Measurements from ENCODE around the gene FBXO31.

FBXO31 gene

GRCh38 chr16:87297407-87297806 is 86.2 kb downstream of the FBXO31 start:
- TF ChIP-seq, protein P1, sequence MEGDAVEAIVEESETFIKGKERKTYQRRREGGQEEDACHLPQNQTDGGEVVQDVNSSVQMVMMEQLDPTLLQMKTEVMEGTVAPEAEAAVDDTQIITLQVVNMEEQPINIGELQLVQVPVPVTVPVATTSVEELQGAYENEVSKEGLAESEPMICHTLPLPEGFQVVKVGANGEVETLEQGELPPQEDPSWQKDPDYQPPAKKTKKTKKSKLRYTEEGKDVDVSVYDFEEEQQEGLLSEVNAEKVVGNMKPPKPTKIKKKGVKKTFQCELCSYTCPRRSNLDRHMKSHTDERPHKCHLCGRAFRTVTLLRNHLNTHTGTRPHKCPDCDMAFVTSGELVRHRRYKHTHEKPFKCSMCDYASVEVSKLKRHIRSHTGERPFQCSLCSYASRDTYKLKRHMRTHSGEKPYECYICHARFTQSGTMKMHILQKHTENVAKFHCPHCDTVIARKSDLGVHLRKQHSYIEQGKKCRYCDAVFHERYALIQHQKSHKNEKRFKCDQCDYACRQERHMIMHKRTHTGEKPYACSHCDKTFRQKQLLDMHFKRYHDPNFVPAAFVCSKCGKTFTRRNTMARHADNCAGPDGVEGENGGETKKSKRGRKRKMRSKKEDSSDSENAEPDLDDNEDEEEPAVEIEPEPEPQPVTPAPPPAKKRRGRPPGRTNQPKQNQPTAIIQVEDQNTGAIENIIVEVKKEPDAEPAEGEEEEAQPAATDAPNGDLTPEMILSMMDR (IDR thresholded peaks at IDR 0.05; ENCODE audit: borderline replicate concordance, insufficient read depth, low read depth, low read length), result no peak
- no peak overlapping the region for H3K4me3 ChIP-seq (ENCODE audit: low read depth, low read length)

DNA sequence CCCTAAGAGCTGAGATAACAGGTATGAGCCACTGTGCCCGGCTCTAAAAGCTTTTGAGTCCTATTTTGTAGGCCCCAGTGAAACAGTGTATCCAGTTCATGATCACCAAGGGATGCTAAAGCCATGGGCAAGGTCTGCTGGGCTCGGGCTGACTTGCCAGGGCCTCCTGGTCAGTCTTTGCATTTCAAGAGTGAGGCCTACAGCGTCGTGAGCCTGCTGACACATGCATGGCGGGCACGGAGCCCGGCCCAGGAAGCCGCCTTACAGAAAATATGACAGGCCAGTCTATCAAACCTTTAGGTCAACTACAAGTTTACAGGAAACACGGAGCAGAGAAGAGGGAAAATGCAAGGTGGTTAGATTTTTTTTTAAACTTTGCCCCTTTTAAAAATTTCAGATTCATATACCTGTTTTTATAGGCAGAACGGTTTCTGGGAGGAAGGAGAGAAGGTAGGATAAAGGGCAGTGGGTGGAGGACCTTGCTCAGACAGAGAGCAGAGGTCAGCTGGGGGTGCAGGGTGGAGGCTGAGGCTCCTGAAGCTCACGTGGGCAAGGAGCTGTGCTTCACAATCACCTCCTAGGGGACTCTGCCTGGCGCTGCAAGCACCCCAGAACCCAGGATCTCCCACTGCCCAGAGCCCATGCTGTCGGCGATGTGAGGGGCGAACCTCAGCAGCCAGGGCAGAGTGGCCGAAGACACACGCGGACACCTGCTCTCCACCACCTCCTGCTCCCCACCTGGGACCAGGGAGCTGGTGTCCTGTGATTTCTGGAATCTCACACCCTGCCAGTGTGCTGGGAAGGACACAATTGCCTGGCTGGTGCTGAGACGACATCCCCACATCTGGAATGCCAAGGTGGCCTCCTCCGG is 87.7 kb downstream of the FBXO31 start:
- no peak overlapping the region for H3K4me3 ChIP-seq (ENCODE audit: low read depth, low read length)
- TF ChIP-seq, protein P1 (IDR thresholded peaks at IDR 0.05; ENCODE audit: borderline replicate concordance, insufficient read depth, low read depth, low read length), result no peak

GRCh38 chr16:87295259-87295658 is 88.3 kb downstream of the FBXO31 start:
- TF ChIP-seq, protein P1 (IDR thresholded peaks at IDR 0.05; ENCODE audit: borderline replicate concordance, insufficient read depth, low read depth, low read length), result no peak
- H3K4me3 ChIP-seq (ENCODE audit: low read depth, low read length), result no peak overlapping the region

DNA sequence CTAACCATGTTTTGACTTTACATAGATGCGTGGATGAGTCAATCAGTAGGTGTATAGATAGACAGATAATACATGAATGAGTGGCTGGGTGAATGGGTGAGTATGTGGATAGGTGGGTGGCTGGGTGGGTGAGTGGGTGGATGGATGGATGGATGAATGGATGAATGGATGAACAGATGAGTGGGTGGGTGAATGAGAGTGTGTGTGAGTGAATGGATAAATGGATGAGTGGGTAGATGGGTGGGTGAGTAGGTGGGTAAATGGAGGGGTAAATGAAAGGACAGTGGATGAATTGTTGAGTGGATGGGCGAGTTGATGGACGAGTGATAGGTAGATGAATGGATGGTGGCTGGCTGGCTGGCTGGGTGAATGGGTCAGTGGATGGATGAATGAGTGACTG is 89.6 kb downstream of the FBXO31 start:
- no peak overlapping the region for H3K4me3 ChIP-seq (ENCODE audit: low read depth, low read length)
- TF ChIP-seq, protein P1 (IDR thresholded peaks at IDR 0.05; ENCODE audit: borderline replicate concordance, insufficient read depth, low read depth, low read length), result no peak

- H3K4me3 ChIP-seq (ENCODE audit: low read depth, low read length), result no peak overlapping the region
- TF ChIP-seq, protein P1 (IDR thresholded peaks at IDR 0.05; ENCODE audit: borderline replicate concordance, insufficient read depth, low read depth, low read length), result no peak
Observed at GRCh38 chr16:87291944-87292343, 91.6 kb downstream of the FBXO31 start.

- TF ChIP-seq, protein P1 (IDR thresholded peaks at IDR 0.05; ENCODE audit: borderline replicate concordance, insufficient read depth, low read depth, low read length), result no peak
- no peak overlapping the region for H3K4me3 ChIP-seq (ENCODE audit: low read depth, low read length)
Observed at GRCh38 chr16:87288753-87289362, 94.7 kb downstream of the FBXO31 start.

Measured in GM12875 (cell line).